GM19452 (cell line): ENCODE data around the gene PTPN12.
A peak's percentile ranks its signal among the peaks of the same experiment; 100 is the strongest.

Experiments
- ATAC-seq: cut with Tn5 transposase; IDR thresholded peaks from one replicate; pipeline ENCODE4 v1.9.1; 2021; ENCODE audit not compliant: unreplicated experiment

The PTPN12 gene

GRCh38 chr7:77658928-77659327, 121.8 kb downstream of the PTPN12 start:
- ATAC-seq, result no peak

DNA sequence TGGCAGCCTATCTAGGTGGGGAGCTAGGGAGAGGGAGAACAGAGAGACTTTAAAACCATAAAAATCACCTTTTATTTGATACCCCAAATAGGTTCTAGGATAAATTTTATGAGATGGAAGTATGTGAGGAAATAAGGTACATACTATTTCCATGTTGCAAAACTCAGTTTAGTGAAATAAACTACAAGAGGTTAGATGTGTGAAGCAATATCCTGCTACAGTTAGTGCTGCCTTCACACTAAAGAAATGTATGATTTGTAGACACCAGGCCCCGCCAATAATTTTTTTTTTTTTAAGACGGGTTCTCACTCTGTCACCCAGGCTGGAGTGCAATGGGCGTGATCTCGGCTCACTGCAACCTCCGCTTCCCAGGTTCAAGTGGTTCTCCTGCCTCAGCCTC, 124.7 kb downstream of the PTPN12 start:
- ATAC-seq, result no peak

DNA sequence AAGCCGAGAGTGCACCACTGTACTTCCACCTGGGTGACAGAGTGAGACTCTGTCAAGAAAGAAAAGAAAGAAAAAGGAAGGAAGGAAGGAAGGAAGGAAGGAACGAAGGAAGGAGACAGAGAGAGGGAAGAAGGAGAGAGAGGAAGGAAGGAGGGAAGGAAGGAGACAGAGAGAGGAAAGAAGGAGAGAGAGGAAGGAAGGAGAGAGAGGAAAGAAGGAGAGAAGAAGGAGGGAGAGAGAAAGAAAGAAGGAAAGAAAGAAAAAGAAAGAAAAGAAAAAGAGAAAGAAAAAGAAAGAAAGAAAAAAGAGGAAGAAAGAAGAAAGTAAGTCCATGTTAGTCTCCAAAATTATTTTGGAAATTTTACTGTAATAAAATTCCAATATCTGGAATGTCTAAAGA, 125.8 kb downstream of the PTPN12 start:
- ATAC-seq, result no peak

DNA sequence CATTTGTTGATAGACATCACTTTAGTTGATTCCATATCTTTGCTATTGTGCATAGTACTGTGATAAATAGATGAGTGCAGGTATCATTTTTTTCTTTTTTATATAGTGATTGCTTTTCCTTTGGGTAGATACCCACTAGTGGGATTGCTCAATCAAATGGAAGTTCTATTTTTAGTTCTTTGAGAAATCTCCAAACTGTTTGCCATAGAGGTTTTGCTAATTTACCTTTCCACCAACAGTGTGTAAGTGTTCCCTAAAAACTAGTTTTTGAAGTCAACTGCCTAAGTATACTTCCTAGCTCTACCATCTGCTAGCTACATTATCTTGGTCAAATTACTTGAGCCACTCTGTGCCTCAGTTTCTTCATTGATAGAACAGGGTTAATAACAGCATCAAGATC, 127.6 kb downstream of the PTPN12 start:
- ATAC-seq, result no peak

DNA sequence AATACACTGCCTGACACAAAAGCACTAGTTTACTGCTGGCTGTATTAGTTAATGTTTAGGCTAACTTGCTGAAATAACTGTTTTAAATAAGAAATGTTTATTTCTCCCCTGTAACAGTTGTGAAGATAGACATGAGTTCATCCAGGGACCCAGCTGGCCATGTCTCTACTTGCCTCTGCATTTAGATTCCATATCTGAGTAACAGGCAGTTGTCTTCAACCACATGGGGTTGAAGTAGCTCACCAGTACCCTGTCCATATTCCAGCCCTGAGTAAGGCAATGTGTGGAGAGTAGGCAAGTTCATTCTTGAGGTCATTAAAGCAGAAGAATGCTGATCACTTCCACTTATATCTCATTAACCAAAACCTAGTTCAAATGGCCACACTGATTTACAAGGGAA, 128.1 kb downstream of the PTPN12 start:
- no peak for ATAC-seq

DNA sequence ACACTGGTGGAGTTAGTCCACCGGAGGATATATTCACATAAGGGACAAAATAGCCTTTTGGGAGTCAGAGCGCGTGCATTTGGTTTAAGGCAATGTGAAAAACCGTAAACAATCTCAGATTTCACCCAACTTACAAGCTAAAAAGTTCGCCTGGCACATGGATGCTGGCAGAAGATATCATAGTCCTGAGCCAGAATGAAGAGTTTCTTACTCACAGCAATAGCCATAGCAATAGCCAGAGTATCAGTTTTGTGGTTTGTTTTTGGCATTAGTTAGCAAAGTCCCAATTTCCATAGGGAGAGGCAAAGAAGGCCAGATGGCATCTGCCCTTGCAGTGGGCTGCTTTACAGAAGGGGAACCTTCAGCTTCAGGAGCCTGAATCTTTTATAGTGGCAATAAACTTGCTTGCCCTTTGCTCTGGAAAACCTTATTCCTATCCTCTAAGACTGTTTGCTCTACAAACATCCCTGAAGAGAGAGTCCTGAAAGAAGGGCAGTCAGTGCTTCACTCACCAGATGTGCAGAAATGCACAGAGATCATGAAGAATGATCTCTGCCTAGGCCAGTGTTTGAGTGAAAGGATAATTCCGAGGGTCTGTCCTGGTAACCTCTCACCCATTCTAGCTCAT, 130.5 kb downstream of the PTPN12 start:
- no peak for ATAC-seq

DNA sequence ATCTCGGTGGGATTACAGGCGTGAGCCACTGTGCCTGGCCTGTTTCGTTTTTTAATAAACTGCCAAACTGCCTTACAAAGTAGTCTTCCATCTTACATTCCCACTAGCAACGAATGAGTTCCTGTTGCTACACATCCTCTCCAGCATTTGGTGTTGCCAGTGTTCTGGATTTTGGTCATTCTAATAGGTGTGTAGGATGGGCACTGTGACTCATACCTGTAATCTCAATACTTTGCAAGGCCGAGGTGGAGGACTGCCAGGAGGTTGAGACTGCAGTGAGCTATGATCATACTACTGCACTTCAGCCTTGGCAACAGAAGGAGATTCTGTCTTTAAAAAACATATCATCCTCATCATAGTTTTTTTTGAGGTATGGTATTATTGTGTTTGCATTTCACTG, 137.8 kb downstream of the PTPN12 start:
- peak; percentile 69 for ATAC-seq

DNA sequence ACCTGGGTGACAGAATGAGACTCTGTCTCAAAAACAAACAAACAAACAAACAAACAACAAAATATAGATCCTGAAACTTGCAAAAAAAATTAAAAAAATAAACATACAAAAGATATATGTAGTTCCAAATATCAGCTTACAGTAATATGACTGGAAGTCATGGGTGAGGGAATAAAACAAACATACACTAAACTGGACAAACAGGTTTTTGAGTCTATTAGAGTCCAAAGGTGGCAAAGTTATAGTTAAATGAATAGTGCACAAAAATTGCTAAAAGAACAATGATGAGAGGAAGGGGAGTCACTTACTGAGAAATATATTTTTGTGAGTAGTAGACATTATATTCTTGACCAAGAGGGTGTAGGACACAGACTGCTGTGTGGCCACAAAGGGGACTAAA, 142.5 kb downstream of the PTPN12 start:
- no peak for ATAC-seq

DNA sequence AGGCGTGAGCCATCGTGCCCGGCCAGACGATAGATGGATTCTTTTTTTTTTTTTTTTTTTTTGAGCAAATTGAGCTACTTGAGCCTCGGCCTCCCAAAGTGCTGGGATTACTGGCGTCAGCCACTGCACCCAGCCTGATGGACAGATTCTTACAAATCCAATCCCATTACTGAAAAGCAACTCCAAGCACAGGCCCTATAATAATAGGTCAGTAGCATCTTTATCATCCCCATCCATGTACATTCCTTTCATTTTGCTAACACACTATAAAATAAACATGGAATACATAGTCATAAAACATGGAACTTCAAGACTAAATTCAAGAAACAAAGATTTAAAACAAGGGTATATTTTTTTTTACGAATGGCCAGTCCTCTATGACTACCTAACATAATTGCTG, 143.2 kb downstream of the PTPN12 start:
- ATAC-seq, result no peak

- no peak for ATAC-seq
Measured at GRCh38 chr7:77684030-77684429, 146.9 kb downstream of the PTPN12 start.

DNA sequence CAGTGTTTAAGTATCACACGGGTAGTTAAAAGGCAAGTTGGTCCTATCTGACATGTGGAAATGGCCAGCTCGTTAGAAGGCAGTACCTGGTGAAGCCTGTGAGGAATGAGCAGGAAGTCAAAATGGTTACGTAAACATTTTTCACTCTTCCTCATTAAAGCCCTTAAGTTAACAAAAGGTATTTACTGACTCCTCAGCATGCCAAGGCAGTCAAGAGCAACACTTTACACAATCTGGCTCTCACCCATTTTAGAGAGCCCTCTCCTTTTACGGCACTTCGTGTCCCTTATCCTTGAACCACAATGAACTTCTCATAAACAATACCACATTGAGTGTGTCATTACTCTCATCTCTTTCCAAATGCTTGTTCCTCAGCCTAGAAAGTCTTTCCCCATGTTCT, 148.1 kb downstream of the PTPN12 start:
- ATAC-seq, result no peak

DNA sequence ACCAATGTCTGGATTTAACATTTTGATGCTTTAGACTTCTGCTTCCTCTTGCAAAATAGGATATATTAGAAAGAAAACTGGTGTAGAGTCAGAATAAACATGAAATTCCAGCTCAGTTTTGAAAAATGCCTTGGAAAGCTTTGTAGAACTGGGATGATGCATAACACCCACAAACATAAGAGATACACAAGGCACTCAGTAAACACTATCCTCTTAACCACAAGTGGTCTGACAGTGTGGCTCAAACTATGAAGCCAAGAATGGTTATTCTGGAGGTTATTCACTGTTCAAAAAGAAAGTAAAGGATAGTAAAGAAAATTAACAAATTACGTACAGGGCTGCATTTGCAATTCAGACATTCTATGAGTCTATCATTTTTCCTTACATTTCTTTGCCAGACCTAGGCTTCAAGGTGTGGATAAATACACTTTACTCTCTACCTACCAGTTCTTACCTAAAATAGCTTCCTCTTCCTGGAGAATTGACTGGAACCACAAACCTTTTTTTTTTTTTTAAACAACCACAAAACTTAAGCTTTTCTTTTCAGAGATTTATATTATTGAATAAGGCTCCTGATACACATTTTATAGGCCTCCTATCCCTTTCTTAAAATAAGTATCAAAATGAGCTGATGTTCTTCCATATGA, 150.1 kb downstream of the PTPN12 start:
- ATAC-seq, result no peak

DNA sequence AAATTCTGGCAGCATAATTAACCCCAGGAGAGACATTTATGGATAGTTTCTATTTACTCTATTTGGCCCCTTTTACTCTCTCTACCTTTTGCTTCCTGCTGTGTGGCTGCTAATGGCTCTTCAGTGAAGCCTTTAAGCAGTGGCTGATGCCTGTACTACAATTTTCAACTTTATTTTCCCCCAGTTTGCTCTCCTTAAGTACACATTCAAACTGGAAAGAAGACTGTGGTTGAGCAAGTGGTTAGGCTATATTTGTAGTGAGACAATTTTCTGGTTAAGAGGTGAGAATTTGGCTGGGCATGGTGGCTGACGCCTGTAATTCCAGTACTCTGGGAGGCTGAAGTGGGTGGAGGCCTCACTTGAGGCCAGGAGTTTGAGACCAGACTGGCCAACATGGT, 150.7 kb downstream of the PTPN12 start:
- no peak for ATAC-seq
